ENCODE results near the gene CXXC1. TPM values are rescaled to one million over a fixed set of nuclear protein-coding genes. Genes with fewer than 3 reads are reported as not detected.

Gene CXXC1
- total and polyA plus RNA-seq, 2 donors (not counting 3 experiments of a cell fraction or from before 2014, with no cell fraction given) = 64.4 to 128 TPM

- Histone ChIP-seq H3K27ac (ENCODE audit: insufficient read depth, low read depth, low read length) (no peak overlapping the region), H3K27me3 (ENCODE audit: control insufficient read depth in 2 of 2, insufficient read depth in 2 of 2, low read length in 2 of 2) (peaks cover 25 to 32% of the 10 kb centered on the region in 2 experiments), H3K36me3 (ENCODE audit: control insufficient read depth in 2 of 2, extremely low read depth in 1 of 2, insufficient read depth in 2 of 2, low read length in 2 of 2) (no peaks in the 10 kb centered on the region), H3K4me3 (replicated peaks in 1 of 3; ENCODE audit: insufficient read depth in 1 of 3, low read depth in 1 of 3, low read length in 3 of 3) (peak overlapping the region in 2 of 3 experiments; percentile 6 to 32), H3K9me1 (replicated peaks; ENCODE audit: control insufficient read depth, extremely low read depth, insufficient read depth, low read length) (no peaks in the 10 kb centered on the region), H3K4me2 (ENCODE audit: insufficient read depth, low read length) (peak overlapping the region; percentile 84), H4K20me1 (replicated peaks; ENCODE audit: control insufficient read depth, extremely low read depth, insufficient read depth, low read length) (no peaks in the 10 kb centered on the region), H2AFZ (ENCODE audit: low read depth, low read length) (peak overlapping the region; percentile 83), H3K79me2 (ENCODE audit: control insufficient read depth, insufficient read depth, low read length) (no peaks in the 10 kb centered on the region), H3K9ac (replicated peaks; ENCODE audit: extremely low read depth, insufficient read depth, low read length) (no peak overlapping the region), H3K9me3 (replicated peaks; ENCODE audit: control insufficient read depth, insufficient read depth, low read length) (no peaks in the 10 kb centered on the region), H3K4me1 (ENCODE audit: control insufficient read depth, extremely low read depth, insufficient read depth, low read length) (no peaks in the 10 kb centered on the region)
- POLR2A ChIA-PET = no interaction called here
- no TSS peak for BruUV-seq (replicated peaks)
- dilution Hi-C loops (cut with MboI; ENCODE audit: extremely low pct_ligation_motif_present, low sequenced_read_pairs) = no loop called here
- peak; percentile 93 for FAIRE-seq
- TF ChIP-seq GATA2 (IDR thresholded peaks at IDR 0.05; ENCODE audit: insufficient read depth, insufficient read length, low read depth, low read length) (no peak), EZH2 (IDR thresholded peaks at IDR 0.05; ENCODE audit: borderline replicate concordance, low read depth, low read length, severe bottlenecking) (no peak), POLR2AphosphoS5 (IDR thresholded peaks at IDR 0.05; ENCODE audit: insufficient read depth, low read depth, low read length) (no peak), JUN (IDR thresholded peaks at IDR 0.05; ENCODE audit: borderline replicate concordance, insufficient read depth, insufficient read length, low read depth) (no peak), CTCF (IDR thresholded peaks at IDR 0.05; ENCODE audit: extremely low read depth in 1 of 2, insufficient read depth in 1 of 2, low read depth in 1 of 2, low read length in 2 of 2) (no peak), POLR2A (IDR thresholded peaks at IDR 0.05; ENCODE audit: low read depth, low read length) (no peak), FOS (IDR thresholded peaks at IDR 0.05; ENCODE audit: borderline replicate concordance, insufficient read depth, low read length) (no peak), MAX (IDR thresholded peaks at IDR 0.05; ENCODE audit: insufficient read depth, insufficient read length) (no peak), MYC (IDR thresholded peaks at IDR 0.05; ENCODE audit: low read depth, low read length) (no peak)
- intact Hi-C loops (cut with micrococcal nuclease) = loop anchor here (1.0 kb wide), 1 partner anchor 11 kb away; the partner anchor contains the start of gene CXXC1
- CTCF ChIA-PET = interaction anchor here (0.8 to 1.4 kb wide), 4 partner anchors 9 to 59 kb away, joined by 3 to 5 read pairs (median 4); partner anchors contain the start of gene CFAP53
- DNase-seq (ENCODE audit: low read depth, low spot score) = peak; percentile 62
Measured at GRCh38 chr18:50297621-50298442, 10.3 kb upstream of the CXXC1 start.

All from endothelial cell of umbilical vein (primary cell).